ENCODE results near the gene TRAPPC5. TPM values are rescaled to one million over a fixed set of nuclear protein-coding genes. Genes with fewer than 3 reads are reported as not detected.

The TRAPPC5 gene
- total RNA-seq, 1 experiment from 2014 or later: 124 TPM

- peaks cover 4% of the 10 kb centered on the region for H3K27me3 Mint-ChIP-seq (ENCODE audit: low read depth)
- peaks cover 7% of the 10 kb centered on the region for H3K4me1 Mint-ChIP-seq
- no peak for TF ChIP-seq GABPB1 (CRISPR knock-in tag; IDR thresholded peaks at IDR 0.05)
- H3K9me3 Mint-ChIP-seq: no peaks in the 10 kb centered on the region
- no peak for DNase-seq (ENCODE audit: low spot score)
- CTCF ChIA-PET: no interaction called here
- POLR2A ChIA-PET: no interaction called here
- no peak overlapping the region for H3K27ac Mint-ChIP-seq
- no peak for ATAC-seq
- no peak overlapping the region for H3K4me3 Mint-ChIP-seq
- no peaks in the 10 kb centered on the region for H3K36me3 Mint-ChIP-seq
Observed at GRCh38 chr19:7692417-7693088, 11.9 kb downstream of the TRAPPC5 start.

GRCh38 chr19:7694499-7694898 is 13.9 kb downstream of the TRAPPC5 start:
- Mint-ChIP-seq H3K27me3 (ENCODE audit: low read depth) (peaks cover 19% of the 10 kb centered on the region), H3K4me1 (peaks cover 23% of the 10 kb centered on the region), H3K4me3 (no peak overlapping the region), H3K9me3 (no peaks in the 10 kb centered on the region), H3K27ac (no peak overlapping the region), H3K36me3 (no peaks in the 10 kb centered on the region)
- no peak for TF ChIP-seq FOXP1 (CRISPR knock-in tag; IDR thresholded peaks at IDR 0.05; ENCODE audit: borderline replicate concordance)
- no peak for TF ChIP-seq RELA (CRISPR knock-in tag; IDR thresholded peaks at IDR 0.05; ENCODE audit: borderline replicate concordance)
- no peak for TF ChIP-seq GABPB1 (CRISPR knock-in tag; IDR thresholded peaks at IDR 0.05)
- no peak for TF ChIP-seq ZNF396 (CRISPR knock-in tag; IDR thresholded peaks at IDR 0.05; ENCODE audit: borderline replicate concordance)
- no peak for TF ChIP-seq NFE2L1 (CRISPR knock-in tag; IDR thresholded peaks at IDR 0.05)
- TF ChIP-seq TEAD4 (CRISPR knock-in tag; IDR thresholded peaks at IDR 0.05): no peak
- TF ChIP-seq MLX (CRISPR knock-in tag; IDR thresholded peaks at IDR 0.05): no peak
- no peak for TF ChIP-seq ARID4B (CRISPR knock-in tag; IDR thresholded peaks at IDR 0.05; ENCODE audit: borderline replicate concordance)
- TF ChIP-seq EMX1 (CRISPR knock-in tag; IDR thresholded peaks at IDR 0.05): no peak
- no peak for TF ChIP-seq SMAD4 (CRISPR knock-in tag; IDR thresholded peaks at IDR 0.05)
- no peak for TF ChIP-seq ZSCAN18 (CRISPR knock-in tag; IDR thresholded peaks at IDR 0.05)
- TF ChIP-seq TP53 (CRISPR knock-in tag; IDR thresholded peaks at IDR 0.05): no peak
- TF ChIP-seq ZBTB21 (CRISPR knock-in tag; IDR thresholded peaks at IDR 0.05; ENCODE audit: borderline replicate concordance): no peak
- no peak for TF ChIP-seq HMGA2 (CRISPR knock-in tag; IDR thresholded peaks at IDR 0.05)
- no peak for TF ChIP-seq E2F1 (CRISPR knock-in tag; IDR thresholded peaks at IDR 0.05)
- no peak for TF ChIP-seq ZNF425 (CRISPR knock-in tag; conservative IDR thresholded peaks at IDR 0.05)
- ChIA-PET POLR2A (interaction anchor here (0.7 kb wide), 1 partner anchor 12 kb away, joined by 5 read pairs; no protein-coding TSS in a partner anchor), CTCF (no interaction called here)
- DNase-seq (ENCODE audit: low spot score) (no peak), ATAC-seq (no peak)
